HG02571 (cell line): ENCODE measurements around the gene SGCE.
A peak's percentile ranks its signal among the peaks of the same experiment; 100 is the strongest.

Experiments
- ATAC-seq: cut with Tn5 transposase; IDR thresholded peaks from one replicate; pipeline ENCODE4 v1.9.1; 2021; ENCODE audit warnings: mild to moderate bottlenecking, moderate library complexity; ENCODE audit not compliant: unreplicated experiment

The SGCE gene

GRCh38 chr7:94630855-94631254 lies 25.1 kb downstream of the SGCE start:
- no peak for ATAC-seq

GRCh38 chr7:94623820-94624219 lies 32.1 kb downstream of the SGCE start:
- ATAC-seq = no peak

- ATAC-seq = peak; percentile 4
Observed at GRCh38 chr7:94621120-94621519, 34.8 kb downstream of the SGCE start.

GRCh38 chr7:94620703-94621118 lies 35.2 kb downstream of the SGCE start:
- peak; percentile 99 for ATAC-seq

- no peak for ATAC-seq
Observed at GRCh38 chr7:94618126-94618525, 37.8 kb downstream of the SGCE start.

- ATAC-seq = no peak
Observed at GRCh38 chr7:94616855-94617254, 39.1 kb downstream of the SGCE start.

GRCh38 chr7:94615666-94616065 lies 40.3 kb downstream of the SGCE start:
- ATAC-seq = no peak

GRCh38 chr7:94612661-94613060 lies 43.3 kb downstream of the SGCE start:
- ATAC-seq = no peak

- ATAC-seq = no peak
Observed at GRCh38 chr7:94612253-94612652, 43.7 kb downstream of the SGCE start.

GRCh38 chr7:94609561-94609960 lies 46.4 kb downstream of the SGCE start:
- ATAC-seq = no peak

- no peak for ATAC-seq
Observed at GRCh38 chr7:94605031-94605430, 50.9 kb downstream of the SGCE start.

GRCh38 chr7:94602181-94602580 lies 53.8 kb downstream of the SGCE start:
- no peak for ATAC-seq

GRCh38 chr7:94600267-94600666 lies 55.7 kb downstream of the SGCE start:
- ATAC-seq = no peak

- ATAC-seq = no peak
Observed at GRCh38 chr7:94595717-94596116, 60.2 kb downstream of the SGCE start.

GRCh38 chr7:94594882-94595281 lies 61.1 kb downstream of the SGCE start:
- no peak for ATAC-seq

- no peak for ATAC-seq
Observed at GRCh38 chr7:94591176-94591575, 64.8 kb downstream of the SGCE start.

GRCh38 chr7:94590526-94591162 lies 65.3 kb downstream of the SGCE start:
- ATAC-seq = no peak

GRCh38 chr7:94588075-94588474 lies 67.9 kb downstream of the SGCE start:
- no peak for ATAC-seq

- no peak for ATAC-seq
Observed at GRCh38 chr7:94584113-94584512, 71.8 kb downstream of the SGCE start.

- ATAC-seq = no peak
Observed at GRCh38 chr7:94580601-94581000, 75.3 kb downstream of the SGCE start.

- ATAC-seq = no peak
Observed at GRCh38 chr7:94579470-94579869, 76.5 kb downstream of the SGCE start.

- ATAC-seq = no peak
Observed at GRCh38 chr7:94578614-94579013, 77.3 kb downstream of the SGCE start.

- ATAC-seq = no peak
Observed at GRCh38 chr7:94577357-94577756, 78.6 kb downstream of the SGCE start.
